ENCODE data around the gene ZNF541. TPM values are rescaled to one million over a fixed set of nuclear protein-coding genes. Genes with fewer than 3 reads are reported as not detected.
A peak's percentile ranks its signal among the peaks of the same experiment; 100 is the strongest.
"Not testable (repeated sequence)": the region's sequence is repeated elsewhere in the genome, so short reads cannot be mapped to it uniquely, and the experiment has no call there.

ZNF541 gene
- total and polyA plus RNA-seq, 7 donors = 0.06 to 0.73 (median 0.25) TPM

DNA sequence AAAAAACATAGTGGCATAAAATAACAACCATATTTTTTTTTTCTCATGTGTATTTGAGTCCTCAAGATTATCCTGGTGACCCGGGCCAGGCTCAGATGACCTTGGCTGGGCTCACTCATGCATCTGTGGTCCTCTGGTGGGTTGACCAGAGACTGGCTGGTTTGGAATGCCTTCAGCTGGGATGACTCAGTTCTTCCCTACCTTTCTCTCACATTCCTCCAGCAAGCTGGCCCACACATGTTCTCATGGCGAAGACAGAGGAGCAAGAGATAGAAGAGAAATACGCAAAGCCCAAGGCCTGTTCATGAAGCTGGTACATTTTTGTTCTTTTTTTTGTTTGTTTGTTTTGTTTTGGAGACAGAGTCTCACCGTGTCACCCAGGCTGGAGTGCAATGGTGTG is 14.3 kb upstream of the ZNF541 start:
- no peaks in the 10 kb centered on the region for H3K36me3 ChIP-seq (ENCODE audit: insufficient read depth in 1 of 2, low read depth in 1 of 2)
- no peaks in the 10 kb centered on the region for H3K4me1 ChIP-seq
- WGBS, 3 donors = 85 to 90% (median 90%) methylated on average over 4 of the region's 4 CpGs
- TF ChIP-seq, protein P1, sequence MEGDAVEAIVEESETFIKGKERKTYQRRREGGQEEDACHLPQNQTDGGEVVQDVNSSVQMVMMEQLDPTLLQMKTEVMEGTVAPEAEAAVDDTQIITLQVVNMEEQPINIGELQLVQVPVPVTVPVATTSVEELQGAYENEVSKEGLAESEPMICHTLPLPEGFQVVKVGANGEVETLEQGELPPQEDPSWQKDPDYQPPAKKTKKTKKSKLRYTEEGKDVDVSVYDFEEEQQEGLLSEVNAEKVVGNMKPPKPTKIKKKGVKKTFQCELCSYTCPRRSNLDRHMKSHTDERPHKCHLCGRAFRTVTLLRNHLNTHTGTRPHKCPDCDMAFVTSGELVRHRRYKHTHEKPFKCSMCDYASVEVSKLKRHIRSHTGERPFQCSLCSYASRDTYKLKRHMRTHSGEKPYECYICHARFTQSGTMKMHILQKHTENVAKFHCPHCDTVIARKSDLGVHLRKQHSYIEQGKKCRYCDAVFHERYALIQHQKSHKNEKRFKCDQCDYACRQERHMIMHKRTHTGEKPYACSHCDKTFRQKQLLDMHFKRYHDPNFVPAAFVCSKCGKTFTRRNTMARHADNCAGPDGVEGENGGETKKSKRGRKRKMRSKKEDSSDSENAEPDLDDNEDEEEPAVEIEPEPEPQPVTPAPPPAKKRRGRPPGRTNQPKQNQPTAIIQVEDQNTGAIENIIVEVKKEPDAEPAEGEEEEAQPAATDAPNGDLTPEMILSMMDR (IDR thresholded peaks at IDR 0.05) = no peak
- H3K27ac ChIP-seq = no peak overlapping the region
- intact Hi-C loops (cut with DNase I) = no loop called here
- ATAC-seq (no peak), DNase-seq (peak in 1 of 2 donors; percentile 3)
- no peak overlapping the region for H3K4me3 ChIP-seq
- no peaks in the 10 kb centered on the region for H3K9me3 ChIP-seq
- H3K27me3 ChIP-seq (ENCODE audit: insufficient read depth in 3 of 3, low read length in 2 of 3) = peaks cover 0 to 3% (median 0%) of the 10 kb centered on the region in 3 donors

DNA sequence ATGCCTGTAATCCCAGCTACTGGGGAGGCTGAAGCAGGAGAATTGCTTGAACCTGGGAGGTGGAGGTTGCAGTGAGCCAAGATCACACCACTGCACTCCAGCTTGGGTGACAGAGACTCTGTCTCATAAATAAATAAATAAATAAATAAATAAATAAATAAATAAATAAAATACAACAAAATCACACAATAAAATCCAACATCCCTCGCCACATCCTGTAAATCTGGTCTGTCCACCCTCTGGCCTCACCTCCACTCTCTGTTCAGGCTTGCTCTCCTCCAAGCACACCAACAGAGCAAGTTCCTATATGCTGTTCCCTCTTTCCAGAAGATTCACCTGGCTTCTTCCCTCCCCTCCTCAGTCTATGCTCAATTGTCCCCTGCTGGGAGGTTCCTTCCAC is 10.2 kb upstream of the ZNF541 start:
- DNase-seq; H3K4me3 ChIP-seq; ATAC-seq; H3K9me3 ChIP-seq; intact Hi-C loops (cut with DNase I); H3K27me3 ChIP-seq (ENCODE audit: insufficient read depth in 3 of 3, low read length in 2 of 3); H3K36me3 ChIP-seq (ENCODE audit: insufficient read depth in 1 of 2, low read depth in 1 of 2); H3K4me1 ChIP-seq; H3K27ac ChIP-seq: not testable (repeated sequence)
- 85 to 90% (median 90%) methylated on average over 1 of the region's 1 CpG for WGBS, 3 donors

DNA sequence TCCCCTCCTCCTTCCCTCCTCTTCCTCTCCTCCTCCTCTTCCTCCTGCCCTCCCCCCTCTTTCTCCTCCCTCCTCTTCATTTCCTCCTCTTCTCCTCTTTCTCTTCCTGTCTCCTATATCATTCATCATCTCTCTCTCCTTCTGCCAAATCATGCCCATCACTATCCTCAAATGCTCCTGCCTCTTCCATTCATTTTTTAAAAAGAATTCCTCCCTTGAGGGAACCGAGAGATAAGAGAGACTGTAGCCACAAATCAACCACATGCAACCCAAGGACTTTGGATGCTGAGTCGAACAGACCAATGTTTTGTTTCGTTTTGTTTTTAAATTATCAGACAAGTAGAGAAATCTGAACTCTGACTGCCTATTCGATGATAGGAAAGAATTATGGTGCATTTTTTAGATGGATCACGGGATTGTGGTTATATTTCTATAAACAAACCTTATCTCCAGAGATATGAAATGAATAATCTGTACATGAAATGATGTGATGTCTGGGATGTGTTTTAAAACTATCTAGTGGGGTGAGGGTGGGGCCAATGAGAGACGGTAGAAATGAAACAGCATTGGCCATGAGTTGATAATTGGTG is 9.5 kb upstream of the ZNF541 start:
- Histone ChIP-seq H3K4me3 (no peak overlapping the region), H3K36me3 (ENCODE audit: insufficient read depth in 1 of 2, low read depth in 1 of 2) (no peaks in the 10 kb centered on the region), H3K27me3 (ENCODE audit: insufficient read depth in 3 of 3, low read length in 2 of 3) (no peaks in the 10 kb centered on the region), H3K27ac (no peak overlapping the region), H3K9me3 (no peaks in the 10 kb centered on the region), H3K4me1 (no peaks in the 10 kb centered on the region)
- no peak for ATAC-seq
- WGBS, 3 donors = 51 to 57% (median 52%) methylated on average over 6 of the region's 6 CpGs
- intact Hi-C loops (cut with DNase I) = no loop called here
- no peak for DNase-seq
- TF ChIP-seq, protein P1 (IDR thresholded peaks at IDR 0.05) = no peak

- WGBS, 3 donors = 54 to 61% (median 57%) methylated on average over 6 of the region's 6 CpGs
- Histone ChIP-seq H3K27me3 (ENCODE audit: insufficient read depth in 3 of 3, low read length in 2 of 3) (no peaks in the 10 kb centered on the region), H3K9me3 (no peaks in the 10 kb centered on the region), H3K27ac (no peak overlapping the region), H3K36me3 (ENCODE audit: insufficient read depth in 1 of 2, low read depth in 1 of 2) (no peaks in the 10 kb centered on the region), H3K4me1 (no peaks in the 10 kb centered on the region), H3K4me3 (no peak overlapping the region)
- DNase-seq (no peak), ATAC-seq (no peak)
- TF ChIP-seq, protein P1 (IDR thresholded peaks at IDR 0.05) = no peak
- intact Hi-C loops (cut with DNase I) = no loop called here
Measured at GRCh38 chr19:47581605-47582319, 8.8 kb upstream of the ZNF541 start.

DNA sequence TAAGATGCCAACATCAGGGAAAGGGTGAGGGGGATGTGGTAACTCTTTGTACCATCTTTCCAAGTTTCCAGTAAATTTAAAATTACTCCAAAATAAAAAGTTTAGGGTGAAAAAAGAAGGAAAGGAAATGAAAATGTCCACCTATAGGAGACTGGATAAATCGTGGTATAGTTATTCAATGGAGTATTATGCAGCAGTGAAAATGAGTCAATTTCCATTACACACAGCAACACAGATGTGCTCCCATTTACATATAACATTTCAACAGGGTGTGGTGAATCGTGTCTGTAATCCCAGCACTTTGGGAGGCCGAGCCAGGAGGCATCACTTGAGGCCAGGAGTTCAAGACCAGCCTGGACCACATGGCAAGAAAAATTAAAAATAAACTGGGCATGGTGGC is 7.4 kb upstream of the ZNF541 start:
- Histone ChIP-seq H3K27me3 (ENCODE audit: insufficient read depth in 3 of 3, low read length in 2 of 3) (no peaks in the 10 kb centered on the region), H3K27ac (no peak overlapping the region), H3K9me3 (no peaks in the 10 kb centered on the region), H3K4me3 (no peak overlapping the region), H3K36me3 (ENCODE audit: insufficient read depth in 1 of 2, low read depth in 1 of 2) (no peaks in the 10 kb centered on the region), H3K4me1 (no peaks in the 10 kb centered on the region)
- TF ChIP-seq, protein P1 (IDR thresholded peaks at IDR 0.05) = no peak
- no peak for DNase-seq
- ATAC-seq = no peak
- intact Hi-C loops (cut with DNase I) = no loop called here
- WGBS, 3 donors = 81 to 90% (median 84%) methylated on average over 3 of the region's 3 CpGs

All from psoas muscle (tissue), 8 donors.